Activated naive CD4-positive, alpha-beta T cell treated with anti-CD3 and anti-CD28 coated beads, Interleukin-2, amount 50 U/mL, for 24 hours (primary cell): ENCODE data around the gene KCNJ4.

ENCODE experiments used
- H3K27ac Mint-ChIP-seq: one replicate; pipeline ENCODE4 v1.8.0; 2021; ENCODE audit warnings: mild to moderate bottlenecking, mixed read lengths
- H3K27me3 Mint-ChIP-seq: one replicate; pipeline ENCODE4 v1.8.0; 2021; ENCODE audit warnings: mixed read lengths
- H3K36me3 Mint-ChIP-seq: one replicate; pipeline ENCODE4 v1.8.0; 2021; ENCODE audit warnings: mixed read lengths
- H3K4me1 Mint-ChIP-seq: one replicate; pipeline ENCODE4 v1.8.0; 2021; ENCODE audit warnings: mixed read lengths
- H3K4me3 Mint-ChIP-seq: one replicate; pipeline ENCODE4 v1.8.0; 2021; ENCODE audit warnings: mild to moderate bottlenecking, mixed read lengths
- H3K9me3 Mint-ChIP-seq: one replicate; pipeline ENCODE4 v1.8.0; 2021; ENCODE audit warnings: mixed read lengths

The KCNJ4 gene

DNA sequence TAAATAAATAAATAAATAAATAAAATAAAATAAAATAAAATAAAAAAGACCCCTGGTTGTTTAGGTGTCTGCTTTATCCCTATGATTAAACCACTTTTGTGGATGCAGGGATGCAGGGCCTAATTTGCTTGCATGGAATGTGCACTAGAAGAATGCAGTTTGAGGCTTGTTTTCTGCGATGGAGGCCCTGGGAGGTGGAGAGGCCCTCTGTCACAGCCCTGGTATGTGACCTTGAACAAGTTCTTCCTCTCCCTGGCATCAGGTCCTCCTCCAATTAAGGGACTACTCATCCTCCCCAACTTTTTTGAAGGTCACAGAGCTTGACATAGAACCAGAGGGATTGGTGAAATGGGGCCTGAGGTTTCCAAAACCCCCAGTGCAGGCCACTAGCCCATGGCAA, 22.7 kb downstream of the KCNJ4 start:
- Mint-ChIP-seq H3K36me3 (no peaks in the 10 kb centered on the region), H3K27ac (no peak overlapping the region), H3K4me1 (no peaks in the 10 kb centered on the region), H3K27me3 (no peaks in the 10 kb centered on the region), H3K9me3 (no peaks in the 10 kb centered on the region), H3K4me3 (no peak overlapping the region)

DNA sequence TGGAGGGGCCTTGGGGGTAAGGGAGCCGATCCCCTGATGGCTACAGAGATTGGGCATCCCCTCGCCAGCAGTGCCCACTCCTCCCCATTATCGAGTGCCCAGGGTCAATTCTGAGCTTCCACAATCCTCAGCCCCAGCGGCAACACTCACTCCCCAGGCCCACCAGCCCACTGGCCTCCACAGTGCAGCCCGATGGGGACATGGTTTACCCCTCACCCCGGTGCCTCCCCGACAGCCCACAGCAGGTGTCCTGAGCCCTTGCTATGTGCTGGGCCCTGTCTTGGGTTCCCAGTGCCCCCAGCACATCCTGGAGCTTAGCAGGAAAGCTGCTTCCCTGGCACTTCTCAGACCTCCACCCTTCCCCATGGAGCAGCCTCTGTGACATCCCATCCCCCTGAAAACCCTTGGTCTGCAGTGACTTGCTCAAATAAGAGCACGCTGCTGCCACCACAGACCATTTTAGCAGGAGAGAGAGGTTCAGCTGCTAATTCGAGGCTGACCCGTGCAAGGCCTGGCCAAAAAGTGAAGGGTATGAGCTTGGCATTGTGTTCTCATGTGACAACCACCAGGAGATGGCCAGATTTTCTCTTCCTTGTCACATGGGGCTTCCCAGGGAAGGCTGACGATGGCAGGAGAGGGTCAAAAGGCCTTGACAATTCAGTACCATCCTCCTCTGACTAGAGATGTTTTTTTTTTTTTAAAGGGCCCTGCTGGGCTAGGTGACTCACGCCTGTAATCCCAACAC, 23.6 kb downstream of the KCNJ4 start:
- Mint-ChIP-seq H3K4me3 (no peak overlapping the region), H3K36me3 (no peaks in the 10 kb centered on the region), H3K27ac (no peak overlapping the region), H3K4me1 (no peaks in the 10 kb centered on the region), H3K27me3 (no peaks in the 10 kb centered on the region), H3K9me3 (no peaks in the 10 kb centered on the region)

DNA sequence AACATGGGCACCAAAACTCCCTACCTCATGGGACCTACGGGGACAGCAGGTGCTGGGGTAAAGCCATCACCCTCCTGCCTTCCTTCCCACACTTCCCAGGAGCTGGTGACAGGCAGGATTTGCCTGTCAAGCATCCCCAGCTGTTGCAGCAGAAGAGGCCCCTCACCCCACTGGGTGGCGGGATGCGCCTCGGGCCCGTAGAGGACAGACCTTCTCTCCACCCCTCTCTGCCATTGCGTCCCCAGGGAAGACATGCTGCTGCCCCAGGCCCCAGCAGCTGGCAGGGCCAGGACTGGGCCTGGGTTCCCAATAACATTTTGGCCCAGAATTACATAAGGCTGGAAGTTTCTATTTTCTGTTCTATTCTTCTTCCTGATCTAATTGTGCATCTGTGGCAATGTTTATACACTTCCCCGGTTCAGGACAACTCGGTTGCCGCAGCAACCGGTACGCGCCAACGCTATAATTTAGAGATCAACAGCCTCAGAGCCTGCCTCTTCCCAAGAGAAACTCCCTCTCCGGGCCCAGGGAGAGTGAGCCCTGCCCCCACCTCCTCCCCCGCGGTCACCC, 25.4 kb downstream of the KCNJ4 start:
- Mint-ChIP-seq H3K4me3 (no peak overlapping the region), H3K27me3 (no peaks in the 10 kb centered on the region), H3K27ac (no peak overlapping the region), H3K36me3 (no peaks in the 10 kb centered on the region), H3K4me1 (no peaks in the 10 kb centered on the region), H3K9me3 (no peaks in the 10 kb centered on the region)

DNA sequence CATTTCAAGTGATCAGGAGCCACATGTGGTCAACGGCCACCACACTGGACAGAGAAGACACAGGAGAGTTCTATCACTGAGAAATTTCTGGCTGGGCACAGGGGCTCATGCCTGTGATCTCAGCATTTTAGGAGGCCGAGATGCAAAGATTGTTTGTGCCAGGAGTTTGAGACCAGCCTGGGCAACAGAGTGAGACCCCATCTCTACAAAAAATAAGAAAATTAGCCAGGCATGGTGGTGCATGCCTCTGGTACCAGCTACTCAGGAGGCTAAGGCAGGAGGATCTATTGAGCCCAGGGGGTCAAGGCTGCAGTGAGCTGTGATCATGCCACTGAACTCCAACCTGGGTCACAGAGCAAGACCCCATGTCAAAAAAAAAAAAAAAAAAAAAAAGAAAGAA, 26.3 kb downstream of the KCNJ4 start:
- H3K4me3 Mint-ChIP-seq: no peak overlapping the region
- no peaks in the 10 kb centered on the region for H3K36me3 Mint-ChIP-seq
- no peaks in the 10 kb centered on the region for H3K9me3 Mint-ChIP-seq
- no peak overlapping the region for H3K27ac Mint-ChIP-seq
- H3K27me3 Mint-ChIP-seq: no peaks in the 10 kb centered on the region
- H3K4me1 Mint-ChIP-seq: no peaks in the 10 kb centered on the region

DNA sequence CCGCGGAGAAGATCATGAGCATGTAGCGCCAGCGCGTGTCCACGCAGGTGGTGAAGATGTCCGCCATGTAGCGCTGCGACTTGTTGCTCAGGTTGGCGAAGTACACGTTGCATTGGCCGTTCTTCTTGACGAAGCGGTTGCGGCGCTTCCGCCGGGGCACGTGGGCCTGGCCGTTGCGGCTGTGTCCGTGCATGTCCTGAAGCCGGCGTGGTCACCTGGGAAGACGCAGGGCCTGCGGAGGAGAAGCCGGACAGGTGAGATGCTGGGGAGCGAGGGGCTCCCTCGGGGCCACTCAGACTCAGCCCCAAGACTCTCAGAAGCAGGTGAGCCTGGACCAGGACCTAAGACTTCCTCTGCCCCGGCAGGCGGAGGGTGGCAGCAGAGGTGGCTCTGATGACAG, 27.1 kb downstream of the KCNJ4 start:
- Mint-ChIP-seq H3K27me3 (no peaks in the 10 kb centered on the region), H3K4me1 (no peaks in the 10 kb centered on the region), H3K4me3 (no peak overlapping the region), H3K27ac (no peak overlapping the region), H3K9me3 (no peaks in the 10 kb centered on the region), H3K36me3 (no peaks in the 10 kb centered on the region)

DNA sequence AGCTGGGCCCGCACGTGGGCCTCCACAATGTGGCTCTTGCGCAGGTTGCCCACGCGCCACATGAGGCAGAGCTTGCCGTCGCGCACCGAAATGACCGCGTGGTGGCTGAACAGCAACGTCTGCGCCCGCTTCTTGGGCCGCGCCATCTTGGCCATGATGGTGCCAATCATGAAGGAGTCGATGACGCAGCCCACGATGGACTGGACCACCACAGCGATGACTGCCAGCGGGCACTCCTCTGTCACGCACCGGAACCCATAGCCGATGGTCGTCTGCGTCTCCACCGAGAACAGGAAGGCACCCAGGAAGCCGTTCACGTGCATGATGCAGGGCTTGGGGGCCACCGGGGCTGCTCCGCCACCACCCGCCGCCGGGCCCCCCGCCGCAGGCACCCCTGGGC, 27.5 kb downstream of the KCNJ4 start:
- Mint-ChIP-seq H3K27ac (no peak overlapping the region), H3K27me3 (no peaks in the 10 kb centered on the region), H3K4me1 (no peaks in the 10 kb centered on the region), H3K36me3 (no peaks in the 10 kb centered on the region), H3K4me3 (no peak overlapping the region), H3K9me3 (no peaks in the 10 kb centered on the region)

DNA sequence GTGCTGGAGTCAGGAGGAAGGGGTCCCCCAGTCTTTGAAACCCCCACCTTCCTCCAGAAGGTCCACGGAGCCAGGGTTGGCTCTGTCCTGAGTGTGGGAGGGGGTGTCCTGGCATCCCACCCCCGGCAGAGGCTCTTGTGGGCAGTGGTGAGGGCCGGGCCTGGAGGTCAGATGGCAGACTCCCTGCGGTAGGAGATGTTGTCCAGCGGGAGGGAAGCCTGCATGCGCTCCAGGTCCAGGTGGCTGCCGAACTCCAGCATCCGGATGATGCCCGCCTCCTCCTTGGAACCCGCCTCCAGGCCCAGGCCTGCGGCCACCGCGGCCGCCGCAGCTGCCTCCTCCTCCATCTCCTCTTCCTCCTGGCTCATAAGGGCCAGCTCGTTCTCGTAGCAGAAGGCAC, 28.4 kb downstream of the KCNJ4 start:
- Mint-ChIP-seq H3K4me3 (no peak overlapping the region), H3K4me1 (no peaks in the 10 kb centered on the region), H3K36me3 (no peaks in the 10 kb centered on the region)

DNA sequence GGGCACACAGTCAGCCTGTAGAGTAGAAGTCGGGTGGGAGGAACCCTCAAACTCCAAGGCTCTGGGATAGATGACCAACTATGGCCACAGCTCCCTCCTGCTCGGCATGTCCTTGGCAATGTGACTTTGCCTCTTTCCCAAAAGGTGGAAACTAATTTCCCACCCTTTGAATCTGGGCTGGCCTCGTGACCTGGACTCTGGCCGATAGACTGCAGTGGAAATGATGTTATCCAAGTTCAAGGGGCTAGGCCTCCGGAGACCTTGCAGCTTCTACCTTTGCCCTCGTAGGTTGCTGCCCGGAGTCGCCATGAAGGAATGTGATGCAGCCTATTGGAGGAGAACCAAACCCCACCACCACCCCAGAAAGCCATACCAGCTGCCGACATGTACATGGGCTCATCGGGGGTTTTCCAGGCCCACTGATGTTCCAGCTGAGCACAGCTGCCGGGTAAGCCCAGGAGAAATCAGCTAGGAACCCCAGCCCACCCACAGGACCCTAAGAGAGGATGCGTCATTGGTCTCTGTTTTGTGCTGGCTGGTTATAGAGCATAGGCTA, 30.4 kb downstream of the KCNJ4 start:
- Mint-ChIP-seq H3K27ac (no peak overlapping the region), H3K9me3 (no peaks in the 10 kb centered on the region), H3K4me1 (no peaks in the 10 kb centered on the region), H3K4me3 (no peak overlapping the region), H3K36me3 (no peaks in the 10 kb centered on the region), H3K27me3 (no peaks in the 10 kb centered on the region)

More for the DNA sequence above, 28.4 kb downstream of the KCNJ4 start:
- Mint-ChIP-seq H3K9me3 (no peaks in the 10 kb centered on the region), H3K27ac (no peak overlapping the region), H3K27me3 (no peaks in the 10 kb centered on the region)

DNA sequence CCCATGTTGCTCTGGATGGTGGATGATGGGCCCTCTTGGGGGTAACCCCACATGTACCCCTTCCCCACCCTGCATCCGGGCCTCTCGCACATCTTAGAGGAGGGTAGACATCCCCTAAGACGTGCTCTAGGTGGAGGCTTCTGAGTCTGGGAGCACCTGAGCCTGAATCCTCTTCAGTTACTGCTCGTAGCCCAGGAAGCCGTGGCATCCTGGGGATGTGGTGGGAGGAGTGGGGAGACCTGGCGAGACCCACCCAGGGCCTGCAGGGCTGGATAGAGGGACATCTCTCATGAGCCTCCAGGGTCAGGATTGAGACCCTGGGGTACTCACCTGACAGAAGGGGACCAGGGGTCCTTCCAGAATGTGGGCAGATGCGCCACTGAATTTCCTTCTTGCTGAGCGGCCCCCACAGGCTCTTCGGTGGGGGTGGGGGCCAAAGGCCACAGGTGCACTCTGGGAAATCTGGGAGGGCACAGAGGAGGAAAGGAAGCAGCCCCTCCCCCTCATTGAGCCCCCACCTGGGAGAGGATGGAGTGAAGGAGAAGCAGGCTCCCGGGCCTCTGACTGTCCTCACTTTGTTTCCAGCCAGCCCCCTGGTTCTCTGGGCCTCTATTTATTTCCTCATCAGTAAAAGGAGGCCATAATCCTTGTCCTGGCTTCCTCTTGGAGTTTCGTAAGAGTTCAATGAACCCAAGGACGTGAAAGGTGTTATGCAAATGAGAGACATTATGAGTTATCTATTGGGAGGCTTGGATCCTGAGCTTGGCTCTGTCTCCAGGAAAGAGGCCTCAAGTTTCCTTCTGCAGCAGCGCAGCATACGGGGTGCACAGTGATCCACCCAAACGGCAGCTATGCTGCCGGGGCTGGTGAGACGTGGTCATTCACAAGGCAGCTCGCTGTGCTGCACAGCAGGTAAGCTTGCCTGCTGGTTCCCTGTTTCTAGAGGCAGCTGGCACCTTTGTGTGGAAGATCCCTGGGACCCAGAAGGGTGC, 31.2 kb downstream of the KCNJ4 start:
- no peaks in the 10 kb centered on the region for H3K27me3 Mint-ChIP-seq
- no peaks in the 10 kb centered on the region for H3K4me1 Mint-ChIP-seq
- H3K36me3 Mint-ChIP-seq: no peaks in the 10 kb centered on the region
- no peak overlapping the region for H3K27ac Mint-ChIP-seq
- H3K9me3 Mint-ChIP-seq: no peaks in the 10 kb centered on the region
- H3K4me3 Mint-ChIP-seq: no peak overlapping the region

DNA sequence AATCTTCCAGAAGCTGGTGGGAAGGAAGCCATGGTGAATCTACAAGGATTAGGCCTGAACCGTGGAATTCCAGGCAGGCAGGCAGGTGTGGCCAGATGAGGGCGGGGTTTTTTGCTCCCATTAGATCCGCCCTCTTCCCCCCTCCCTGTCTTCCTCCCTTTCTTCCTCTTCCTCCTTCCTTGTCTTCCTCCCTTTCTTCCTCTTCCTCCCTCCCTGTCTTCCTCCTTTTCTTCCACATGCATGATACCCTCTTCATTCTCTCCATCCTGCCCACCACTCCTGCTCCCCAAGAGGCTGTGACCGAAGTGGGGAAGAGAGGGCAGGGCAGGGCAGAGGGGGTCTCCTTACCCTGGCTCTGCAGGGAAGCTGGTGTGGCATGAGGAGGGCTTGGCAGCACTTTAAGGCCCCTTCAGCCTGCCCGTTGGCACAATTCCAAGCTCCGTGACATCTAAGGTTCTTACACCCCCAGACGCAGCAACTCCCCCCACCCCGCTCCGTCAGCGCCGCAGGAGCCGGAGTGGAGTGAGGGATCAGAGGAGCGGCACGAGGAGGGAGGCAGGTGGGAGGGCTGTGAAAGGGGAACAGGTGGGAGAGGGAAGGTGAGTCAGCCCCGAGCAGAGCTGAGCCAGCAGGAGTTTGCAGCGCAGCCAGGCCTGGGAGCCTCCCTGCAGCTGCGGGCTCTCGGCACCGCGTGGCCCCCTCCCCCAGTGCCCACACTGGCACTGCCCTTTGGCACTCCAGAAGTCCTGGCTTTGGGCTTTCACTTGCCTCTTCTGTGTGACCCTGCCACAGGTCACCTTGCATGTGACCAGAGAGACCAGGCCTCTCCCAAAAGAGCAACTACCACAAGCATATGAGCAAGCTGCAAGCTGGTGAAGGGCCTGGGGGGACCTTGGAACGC, 32.1 kb downstream of the KCNJ4 start:
- no peaks in the 10 kb centered on the region for H3K9me3 Mint-ChIP-seq
- no peak overlapping the region for H3K4me3 Mint-ChIP-seq
- H3K36me3 Mint-ChIP-seq: no peaks in the 10 kb centered on the region
- no peaks in the 10 kb centered on the region for H3K27me3 Mint-ChIP-seq
- no peak overlapping the region for H3K27ac Mint-ChIP-seq
- no peaks in the 10 kb centered on the region for H3K4me1 Mint-ChIP-seq

DNA sequence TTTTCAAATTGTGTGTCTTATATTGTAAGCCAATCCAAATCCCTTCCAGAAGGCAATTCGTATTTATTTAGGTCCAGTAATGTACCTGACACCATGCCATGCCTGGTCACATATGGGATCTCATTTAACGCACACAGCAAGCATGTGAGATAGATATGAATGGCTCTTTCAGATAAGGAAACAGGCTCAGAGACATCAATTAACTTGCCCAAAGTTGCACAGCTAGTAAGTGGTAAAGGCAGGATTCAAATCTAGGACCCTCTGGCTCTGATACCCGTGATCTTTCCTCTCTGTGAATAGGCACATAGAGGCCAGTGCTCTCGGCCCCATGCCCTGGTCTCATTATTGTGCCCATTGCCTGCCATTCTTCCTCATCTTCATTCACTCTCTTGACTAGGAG, 34.3 kb downstream of the KCNJ4 start:
- no peaks in the 10 kb centered on the region for H3K9me3 Mint-ChIP-seq
- H3K27me3 Mint-ChIP-seq: no peaks in the 10 kb centered on the region
- no peak overlapping the region for H3K27ac Mint-ChIP-seq
- no peak overlapping the region for H3K4me3 Mint-ChIP-seq
- no peaks in the 10 kb centered on the region for H3K36me3 Mint-ChIP-seq
- no peaks in the 10 kb centered on the region for H3K4me1 Mint-ChIP-seq

DNA sequence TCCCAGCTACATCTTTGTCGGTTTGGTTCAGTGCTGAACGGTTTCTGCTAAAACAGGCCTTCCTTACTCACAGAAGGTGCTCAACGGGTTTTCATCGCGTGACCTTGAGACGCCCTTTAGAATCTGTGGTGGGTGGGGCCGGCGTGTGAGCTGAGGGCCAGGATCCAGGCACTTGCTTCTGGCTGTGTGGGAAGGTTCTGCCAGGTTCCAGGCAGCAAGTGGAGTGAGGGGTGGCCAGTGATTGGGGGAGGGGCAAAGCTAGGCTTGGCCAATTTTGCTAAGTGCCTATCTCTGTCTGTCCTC, 35.2 kb downstream of the KCNJ4 start:
- Mint-ChIP-seq H3K4me3 (no peak overlapping the region), H3K27me3 (no peaks in the 10 kb centered on the region), H3K9me3 (no peaks in the 10 kb centered on the region), H3K36me3 (no peaks in the 10 kb centered on the region), H3K4me1 (no peaks in the 10 kb centered on the region), H3K27ac (no peak overlapping the region)

DNA sequence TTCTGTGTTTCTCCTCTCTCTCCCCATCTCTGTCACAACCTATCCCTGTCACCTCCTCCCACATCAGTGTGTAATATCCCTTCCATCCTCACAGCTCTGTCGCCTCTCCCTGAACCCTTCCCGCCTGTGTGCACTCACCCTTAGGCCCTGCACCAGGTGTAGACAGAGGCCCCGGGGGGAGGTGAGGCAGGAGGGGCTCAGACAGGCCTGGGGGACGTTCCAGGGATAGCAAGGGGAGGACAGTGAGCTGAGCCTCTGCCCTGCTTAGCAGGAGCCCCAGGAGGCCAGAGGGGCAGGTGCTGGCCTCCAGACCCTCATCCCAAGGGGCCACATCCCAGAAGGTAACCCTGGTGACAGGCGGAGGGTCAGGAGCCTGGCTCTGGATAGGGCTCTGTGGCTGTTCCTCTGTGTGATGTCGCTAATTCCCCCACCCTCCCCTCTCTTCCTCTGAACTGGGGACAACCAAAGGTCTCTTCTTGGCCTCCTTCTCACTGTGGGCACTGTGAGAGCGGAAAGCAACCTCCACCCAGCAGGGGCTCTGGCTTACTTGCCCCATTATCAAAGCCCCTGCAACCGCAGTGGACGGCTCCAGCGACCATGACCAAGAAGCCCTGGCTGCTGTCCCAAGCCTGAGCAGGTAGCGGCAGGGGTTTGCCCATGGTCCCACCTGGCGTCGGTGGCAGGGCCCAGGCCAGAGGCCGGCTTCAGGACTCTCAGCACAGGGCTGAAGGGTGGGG, 35.7 kb downstream of the KCNJ4 start:
- no peak overlapping the region for H3K4me3 Mint-ChIP-seq
- no peaks in the 10 kb centered on the region for H3K9me3 Mint-ChIP-seq
- no peaks in the 10 kb centered on the region for H3K4me1 Mint-ChIP-seq
- no peaks in the 10 kb centered on the region for H3K27me3 Mint-ChIP-seq
- no peaks in the 10 kb centered on the region for H3K36me3 Mint-ChIP-seq
- no peak overlapping the region for H3K27ac Mint-ChIP-seq

DNA sequence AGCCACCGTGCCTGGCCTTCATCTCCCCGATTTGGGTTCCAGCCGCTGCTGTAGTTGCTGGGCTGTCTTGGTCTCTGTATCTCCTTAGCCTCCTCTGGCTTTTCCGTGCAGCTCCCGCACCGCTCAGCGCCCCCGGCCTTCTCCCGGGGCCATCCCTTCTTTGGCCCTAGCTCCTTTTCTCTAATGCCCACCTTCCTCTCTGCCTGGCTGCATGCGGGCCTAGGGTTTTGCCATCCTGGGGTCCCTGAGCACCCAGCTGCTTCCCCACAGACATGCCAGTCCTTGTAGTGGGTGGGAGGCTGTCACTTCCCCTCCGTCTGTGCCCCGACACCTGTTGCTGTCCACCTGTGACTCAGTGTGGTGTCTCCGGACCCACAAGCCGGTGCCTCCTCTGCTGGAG, 36.4 kb downstream of the KCNJ4 start:
- no peaks in the 10 kb centered on the region for H3K27me3 Mint-ChIP-seq
- H3K36me3 Mint-ChIP-seq: no peaks in the 10 kb centered on the region
- H3K27ac Mint-ChIP-seq: no peak overlapping the region
- H3K4me3 Mint-ChIP-seq: no peak overlapping the region
- H3K9me3 Mint-ChIP-seq: no peaks in the 10 kb centered on the region
- H3K4me1 Mint-ChIP-seq: no peaks in the 10 kb centered on the region
